Superior temporal gyrus (tissue), 1 donor: ENCODE results near the gene LTN1.
A peak's percentile ranks its signal among the peaks of the same experiment; 100 is the strongest.
"Not testable (repeated sequence)": the region's sequence is repeated elsewhere in the genome, so short reads cannot be mapped to it uniquely, and the experiment has no call there.

Source experiments
- DNase-seq: peaks from one replicate; pipeline ENCODE4 v3.0.0-alpha.2; 2016; ENCODE audit errors: extremely low spot score

Gene LTN1

DNA sequence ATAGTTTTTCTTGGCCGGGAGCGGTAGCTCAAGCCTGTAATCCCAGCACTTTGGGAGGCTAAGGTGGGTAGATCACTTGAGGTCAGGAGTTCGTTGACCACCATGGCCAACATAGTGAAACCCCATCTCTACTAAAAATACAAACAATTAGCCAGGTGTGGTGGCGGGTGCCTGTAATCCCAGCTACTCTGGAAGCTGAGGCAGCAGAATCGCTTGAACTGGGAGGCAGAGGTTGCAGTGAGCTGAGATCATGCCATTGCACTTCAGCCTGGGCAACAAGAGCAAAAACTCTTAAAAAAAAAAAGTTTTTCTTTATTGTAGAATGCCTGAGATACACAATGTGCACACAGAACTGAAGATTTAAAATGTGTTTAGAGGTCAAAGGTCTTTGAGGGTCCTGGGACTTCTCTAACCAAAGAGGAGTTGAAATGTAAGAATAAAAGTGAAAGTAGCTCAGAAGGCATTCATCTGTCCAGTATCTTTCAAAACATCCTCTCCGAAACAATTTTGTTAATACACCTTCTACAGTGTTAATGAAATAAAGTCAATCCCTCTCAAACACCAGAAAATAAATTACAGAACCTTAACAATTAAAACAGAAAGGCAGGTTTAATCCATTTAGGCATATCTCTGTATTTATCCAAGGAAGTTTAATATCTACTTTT lies 60.8 kb downstream of the LTN1 start:
- not testable (repeated sequence) for DNase-seq

GRCh38 chr21:28928578-28929420 lies 63.9 kb downstream of the LTN1 start:
- DNase-seq = no peak

DNA sequence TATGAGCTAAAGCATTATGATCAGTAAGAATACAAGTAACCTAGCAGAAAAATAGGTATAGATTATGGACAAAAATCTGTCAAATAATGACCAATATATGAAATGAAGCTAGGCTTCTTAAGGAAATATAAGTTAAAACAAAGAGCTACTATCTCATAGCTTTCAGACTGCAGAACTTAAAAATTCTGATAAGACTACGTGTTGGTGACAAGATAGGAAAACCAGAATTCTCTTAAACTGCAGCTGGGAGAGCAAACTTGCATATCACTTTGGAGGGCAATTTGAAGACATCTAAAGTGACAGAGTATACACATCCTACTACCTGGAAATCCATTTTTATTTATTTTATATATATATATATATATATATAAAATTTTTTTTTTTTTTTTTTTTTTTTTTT lies 65.5 kb downstream of the LTN1 start:
- DNase-seq = no peak

DNA sequence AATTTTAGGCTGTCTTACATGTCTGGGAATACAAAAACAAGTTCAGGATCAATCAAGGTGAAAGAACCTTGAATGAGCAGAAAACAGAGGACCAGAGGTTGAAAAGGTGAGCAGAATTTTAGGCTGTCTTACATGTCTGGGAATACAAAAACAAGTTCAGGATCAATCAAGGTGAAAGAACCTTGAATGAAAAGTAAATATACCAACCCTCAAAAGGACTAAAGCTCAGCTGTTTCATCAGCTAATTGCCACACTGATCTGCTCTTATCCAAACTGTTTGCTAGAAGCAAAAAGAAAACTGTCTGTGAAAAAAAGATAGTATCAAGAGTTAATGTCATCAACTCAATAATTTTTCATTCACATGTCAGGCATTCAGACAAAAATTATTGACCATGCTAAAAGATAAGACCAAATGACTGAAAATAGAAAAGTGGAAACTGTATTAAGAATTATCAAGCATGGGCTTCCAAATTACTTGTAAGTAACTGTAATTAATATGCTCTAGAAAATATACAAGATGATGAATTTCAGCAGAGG lies 69.2 kb downstream of the LTN1 start:
- no peak for DNase-seq

GRCh38 chr21:28922368-28922767 lies 70.3 kb downstream of the LTN1 start:
- DNase-seq = no peak

DNA sequence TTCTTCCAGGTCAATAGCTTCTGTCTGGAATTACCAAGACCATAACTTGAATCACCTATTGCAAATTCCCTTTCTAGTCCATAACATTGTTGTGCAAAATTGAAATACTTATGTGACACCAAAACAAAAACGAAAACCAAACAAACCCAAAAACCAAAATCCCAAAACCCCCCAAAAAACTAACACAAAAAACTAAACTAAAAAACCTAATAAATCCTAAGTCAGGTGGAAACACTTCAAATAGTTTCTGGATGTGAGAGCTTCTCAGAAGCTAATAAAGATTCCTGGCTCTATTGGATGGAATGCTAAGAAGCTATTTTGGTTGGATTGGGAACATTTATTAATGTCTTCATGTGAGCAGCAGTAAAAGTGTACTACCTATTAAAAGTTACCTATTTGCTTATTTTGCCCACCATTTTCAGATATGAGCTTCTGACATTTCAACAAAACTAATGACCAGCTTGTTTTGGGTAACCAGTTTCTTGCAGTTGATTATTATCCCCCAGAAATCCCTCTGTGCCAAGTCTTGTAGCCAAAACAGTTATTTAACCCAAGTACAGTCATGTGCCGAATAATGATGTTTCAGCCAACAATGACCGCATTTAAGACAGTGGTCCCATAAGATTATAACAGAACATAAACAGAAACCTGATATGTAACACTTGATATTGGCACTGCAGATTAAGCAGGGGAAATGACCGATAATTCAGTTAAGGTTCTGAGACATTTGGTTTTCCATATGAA lies 76.4 kb downstream of the LTN1 start:
- no peak for DNase-seq

GRCh38 chr21:28913071-28913470 lies 79.6 kb downstream of the LTN1 start:
- DNase-seq = no peak

GRCh38 chr21:28910280-28910887 lies 82.3 kb downstream of the LTN1 start:
- DNase-seq = no peak

DNA sequence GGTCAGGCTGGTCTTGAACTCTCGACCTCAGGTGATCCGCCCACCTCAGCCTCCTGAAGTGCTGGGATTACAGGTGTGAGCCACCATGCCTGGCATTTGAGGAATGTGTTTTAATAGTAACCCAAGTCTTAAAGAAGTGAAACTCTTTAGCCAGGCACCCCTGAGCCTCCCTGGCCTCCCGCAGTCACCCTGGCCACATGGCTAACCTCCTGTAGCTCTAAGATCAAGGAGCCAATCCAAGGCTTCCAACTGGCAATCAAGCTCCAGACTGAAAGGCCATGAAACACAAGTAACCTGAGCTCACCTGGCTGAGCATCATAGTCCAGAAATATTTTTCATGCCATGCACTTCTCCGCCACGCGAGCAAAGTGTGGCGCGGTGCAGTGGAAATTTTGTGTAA lies 84.3 kb downstream of the LTN1 start:
- DNase-seq = no peak

DNA sequence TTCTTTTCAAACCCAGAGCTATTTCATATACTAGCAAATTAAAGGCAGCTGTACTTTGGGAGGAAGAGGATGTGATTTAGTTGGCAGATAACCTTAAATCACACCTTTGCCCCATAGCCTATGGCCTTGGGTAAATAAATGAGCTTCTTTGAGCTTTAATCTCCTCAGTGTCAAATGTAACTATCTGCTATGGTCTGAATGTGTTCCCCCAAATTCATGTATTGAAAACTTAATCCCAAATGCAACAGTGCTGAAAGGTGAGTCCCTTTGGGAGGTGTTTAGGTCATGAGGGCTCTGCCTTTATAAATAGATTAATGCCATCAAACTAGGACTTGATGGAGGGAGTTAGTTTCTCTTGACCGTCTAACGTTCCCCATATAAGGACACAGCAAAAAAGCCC lies 85.8 kb downstream of the LTN1 start:
- no peak for DNase-seq

DNA sequence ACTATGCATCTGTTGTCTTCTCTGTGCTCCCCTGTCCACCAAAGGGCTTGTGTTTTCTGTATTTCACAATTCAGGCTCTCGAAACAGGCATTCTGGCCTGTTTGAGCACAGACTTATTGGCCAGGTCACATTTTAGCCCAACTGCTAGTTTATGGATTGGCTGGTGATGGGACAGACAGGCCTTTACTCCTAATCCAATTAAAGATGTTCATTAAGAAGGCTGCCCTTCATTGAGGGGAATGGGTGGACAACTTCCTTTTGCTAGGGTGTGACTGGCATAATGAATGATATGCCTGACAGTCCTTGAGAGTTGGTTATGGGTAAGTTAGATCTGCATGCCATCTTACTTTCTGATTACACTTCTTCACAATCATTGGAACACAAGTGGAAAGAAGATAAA lies 86.4 kb downstream of the LTN1 start:
- DNase-seq = no peak

DNA sequence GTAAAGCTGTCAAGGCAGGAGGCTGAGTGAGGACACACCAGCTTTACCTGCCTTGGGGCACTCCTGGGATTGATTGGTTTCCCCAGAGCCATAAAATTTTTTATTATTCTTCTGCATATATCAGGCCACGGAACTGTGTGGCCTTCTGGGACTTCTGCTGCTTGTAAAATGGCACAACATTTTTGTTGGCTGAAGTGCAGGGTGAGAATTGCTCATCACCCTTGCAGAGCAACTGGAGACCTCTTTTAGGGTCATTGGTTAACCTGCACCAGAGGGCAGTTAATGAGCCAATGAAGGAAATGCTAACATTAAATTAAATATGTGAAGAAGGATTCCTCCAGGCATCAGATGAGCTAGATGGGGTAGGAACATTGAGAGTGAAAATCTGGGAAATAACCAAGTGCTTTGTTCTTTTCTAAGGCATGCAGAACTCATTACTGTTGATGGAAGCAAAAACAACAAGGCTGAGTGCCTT lies 87.7 kb downstream of the LTN1 start:
- no peak for DNase-seq

DNA sequence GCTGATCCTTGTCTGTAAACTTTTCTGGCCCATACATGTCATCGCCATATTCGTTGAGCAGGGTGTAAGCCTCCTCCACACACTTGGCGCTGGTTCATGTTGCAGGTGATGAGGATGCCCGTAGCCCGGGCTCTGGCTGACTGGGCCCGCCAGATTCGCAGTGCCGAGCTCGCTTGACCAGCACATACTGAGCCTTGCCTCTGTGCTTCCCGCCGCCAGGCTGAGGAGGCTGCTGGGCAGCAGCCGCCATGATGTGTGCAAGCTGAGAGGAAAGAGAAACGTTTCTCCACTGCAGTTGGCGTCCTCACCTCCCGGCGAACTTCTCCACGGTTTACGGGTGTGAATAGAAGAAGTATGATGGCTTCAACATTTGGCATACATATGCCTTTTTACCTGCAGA lies 89.2 kb downstream of the LTN1 start:
- DNase-seq = no peak

DNA sequence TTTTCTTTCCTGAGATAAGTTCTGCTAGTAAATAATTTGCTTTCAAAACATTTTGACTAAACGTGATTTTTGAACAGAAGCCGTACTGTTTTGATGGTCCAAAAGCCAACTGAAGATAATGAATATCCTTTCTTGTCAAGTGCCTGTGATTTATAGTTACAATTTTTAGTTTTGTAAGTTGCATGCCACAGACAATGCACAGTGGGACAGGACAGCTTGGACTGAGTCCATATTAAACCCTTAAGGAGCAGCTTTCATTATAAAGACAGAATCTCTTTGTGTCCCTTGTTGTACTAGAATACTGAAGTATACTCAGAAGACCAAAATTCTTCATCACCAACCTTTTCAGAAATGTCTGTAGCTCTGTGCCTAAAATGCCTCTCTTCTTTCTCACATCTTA lies 92.2 kb downstream of the LTN1 start:
- no peak for DNase-seq

- no peak for DNase-seq
Measured at GRCh38 chr21:28899744-28900143, 92.9 kb downstream of the LTN1 start.

DNA sequence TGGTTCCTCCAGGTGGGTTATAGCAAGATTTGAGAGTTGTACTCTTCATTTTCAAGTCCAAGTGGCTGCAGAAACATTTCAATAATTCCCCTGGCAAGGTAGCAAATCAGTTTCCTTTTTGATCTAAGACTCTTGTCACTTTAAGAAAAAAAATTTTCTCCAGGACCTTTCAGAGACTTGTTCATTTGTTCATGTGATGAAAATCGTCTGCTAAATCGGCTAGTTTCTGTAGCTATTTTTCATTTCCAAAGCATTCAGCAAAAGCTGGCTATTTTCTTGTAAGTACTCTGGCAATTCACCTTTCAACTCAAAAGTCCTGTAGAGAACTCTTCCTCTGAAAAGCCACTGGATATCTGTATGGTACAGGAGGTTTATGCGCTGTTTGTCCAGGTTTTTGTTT lies 93.5 kb downstream of the LTN1 start:
- no peak for DNase-seq

DNA sequence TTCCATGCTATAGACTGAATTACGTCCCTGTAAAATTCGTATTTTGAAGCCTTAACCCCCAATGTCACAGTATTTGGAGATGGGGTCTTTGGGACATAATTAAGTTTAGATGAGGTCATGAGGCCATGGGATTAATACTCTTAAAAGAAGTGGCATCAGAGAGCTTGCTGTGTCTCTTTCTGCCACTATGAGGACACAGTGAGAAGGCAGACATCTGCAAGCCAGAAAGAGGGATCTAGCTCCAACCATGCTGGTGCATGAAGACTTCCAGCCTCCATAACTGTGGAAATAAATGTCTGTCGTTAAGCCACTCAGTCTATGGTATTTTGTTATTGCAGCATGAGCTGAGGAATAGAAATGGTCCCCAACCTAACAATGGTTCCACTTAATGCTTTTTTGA lies 99.0 kb downstream of the LTN1 start:
- no peak for DNase-seq

GRCh38 chr21:28892199-28893111 lies 100.2 kb downstream of the LTN1 start:
- no peak for DNase-seq

GRCh38 chr21:28885853-28886177 lies 106.9 kb downstream of the LTN1 start:
- DNase-seq = no peak

GRCh38 chr21:28884976-28885852 lies 107.5 kb downstream of the LTN1 start:
- DNase-seq = peak; percentile 93
